BLaER1 (cell line): ENCODE data around the gene BNIP5.

ENCODE experiments used
- H3K27ac ChIP-seq: shearing (Covaris generic); formaldehyde crosslinking; 2 replicates; pipeline ENCODE4 v1.8.1; 2022
- H3K27me3 ChIP-seq: shearing (Covaris generic); formaldehyde crosslinking; 2 replicates; pipeline ENCODE4 v1.8.1; 2022
- H3K36me3 ChIP-seq: shearing (Covaris generic); formaldehyde crosslinking; 2 replicates; pipeline ENCODE4 v1.8.1; 2022
- H3K4me1 ChIP-seq: shearing (Covaris generic); formaldehyde crosslinking; 2 replicates; pipeline ENCODE4 v1.8.1; 2022
- H3K4me2 ChIP-seq: shearing (Covaris generic); formaldehyde crosslinking; 2 replicates; pipeline ENCODE4 v1.8.1; 2022
- H3K4me3 ChIP-seq: shearing (Covaris generic); formaldehyde crosslinking; 2 replicates; pipeline ENCODE4 v1.8.1; 2022
- H3K9ac ChIP-seq: shearing (Covaris generic); formaldehyde crosslinking; 2 replicates; pipeline ENCODE4 v1.8.1; 2022
- H3K9me3 ChIP-seq: shearing (Covaris generic); formaldehyde crosslinking; 2 replicates; pipeline ENCODE4 v1.8.1; 2022
- H4K20me1 ChIP-seq: shearing (Covaris generic); formaldehyde crosslinking; 2 replicates; pipeline ENCODE4 v1.8.1; 2022
- Cebpa-rat ChIP-seq: shearing (Covaris generic); IDR thresholded peaks from 2 replicates; pipeline ENCODE4 v1.8.1; 2022

BNIP5 gene, protein sequence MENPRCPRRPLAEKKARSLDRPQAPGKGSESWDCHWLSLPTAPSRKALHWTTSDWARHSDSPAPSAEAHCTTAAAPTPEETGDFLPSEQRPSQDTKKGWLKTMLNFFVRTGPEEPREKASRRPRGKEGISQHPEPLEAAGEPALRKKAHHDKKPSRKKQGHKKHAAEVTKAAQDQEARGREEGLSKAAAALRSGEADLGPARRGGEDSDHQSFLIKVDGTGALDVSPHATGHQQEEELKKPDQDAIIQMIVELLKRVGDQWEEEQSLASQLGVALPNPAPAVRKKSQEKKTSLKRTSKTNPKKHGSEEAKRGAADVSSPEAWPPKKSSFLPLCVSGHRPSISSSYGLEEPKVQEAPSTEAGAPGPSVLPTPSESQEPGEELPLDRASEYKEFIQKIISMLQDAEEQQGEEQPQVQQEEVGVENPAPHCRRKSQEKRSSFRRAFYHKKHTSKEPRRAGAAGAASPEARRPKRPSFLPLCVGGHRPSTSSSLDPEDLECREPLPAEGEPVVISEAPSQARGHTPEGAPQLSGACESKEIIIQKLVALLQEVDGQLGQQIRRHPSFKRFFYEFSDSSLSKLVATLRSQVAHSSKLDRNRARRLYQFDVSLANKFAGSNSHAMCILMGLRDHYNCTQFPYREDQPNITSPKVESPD

DNA sequence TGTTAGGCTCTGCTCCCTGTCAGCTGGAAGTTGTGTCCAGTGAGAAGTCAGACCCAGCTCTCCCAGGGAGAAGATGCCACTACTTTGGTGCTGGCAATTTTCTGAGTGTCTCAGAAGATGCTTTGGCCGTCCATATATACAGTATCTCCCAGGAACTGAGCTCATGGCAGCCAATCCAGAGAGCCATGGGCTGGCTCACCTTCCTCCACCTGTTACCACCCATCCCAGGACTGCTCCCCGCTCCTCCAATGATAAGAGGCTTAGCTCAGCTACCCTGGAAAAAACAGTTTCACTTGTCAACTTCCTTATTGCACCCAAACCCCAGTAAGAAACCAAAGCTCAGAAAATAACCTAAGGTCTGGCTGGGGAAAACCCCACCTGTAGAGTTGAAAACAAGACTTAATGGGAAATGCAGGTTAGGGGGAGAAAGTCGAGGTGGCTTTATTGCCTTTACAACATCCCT lies at the start of gene BNIP5:
Gene BNIP5 (minus strand): TSS at position 110 of the 463 bp plus-strand sequence. CDS start 6,198 bp downstream, outside the sequence.
- no peak for TF ChIP-seq Cebpa-rat
- Histone ChIP-seq H3K4me1 (peaks cover 79% of the 10 kb centered on the region), H3K9ac (no peak within 1 kb of the TSS), H3K36me3 (no peaks in the 10 kb centered on the region), H4K20me1 (no peaks in the 10 kb centered on the region), H3K9me3 (no peaks in the 10 kb centered on the region), H3K4me2 (peak within 1 kb of the TSS; percentile 21; the same call in 1 of the 2 replicates), H3K27ac (no peak within 1 kb of the TSS), H3K4me3 (no peak within 1 kb of the TSS), H3K27me3 (no peaks in the 10 kb centered on the region)

DNA sequence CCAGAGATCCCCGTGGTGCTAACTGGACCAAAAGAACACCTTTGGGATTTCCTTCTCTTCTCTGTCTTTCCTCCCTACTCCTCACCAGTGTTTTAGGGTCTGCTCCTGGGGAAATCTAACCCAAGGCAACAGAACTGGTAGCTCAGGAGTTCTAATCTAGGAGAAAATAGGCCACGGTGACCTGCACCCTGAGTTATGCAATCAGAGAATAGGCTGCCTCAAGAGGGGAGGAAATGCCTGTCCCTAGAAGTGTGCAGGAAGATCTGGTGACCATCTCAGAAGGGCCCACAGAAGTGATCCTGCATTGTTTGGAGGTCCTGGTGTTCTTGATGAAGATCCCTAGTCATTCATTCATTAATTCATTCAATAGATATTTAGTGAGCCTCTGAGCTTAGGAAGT lies 47.4 kb upstream of the BNIP5 start:
- no peaks in the 10 kb centered on the region for H3K9me3 ChIP-seq
- H3K4me1 ChIP-seq = peaks cover 23% of the 10 kb centered on the region
- peaks cover 21% of the 10 kb centered on the region for H4K20me1 ChIP-seq
- no peaks in the 10 kb centered on the region for H3K36me3 ChIP-seq
- H3K4me3 ChIP-seq = no peak overlapping the region
- H3K4me2 ChIP-seq = no peak overlapping the region
- no peak for TF ChIP-seq Cebpa-rat
- H3K27me3 ChIP-seq = peaks cover 42% of the 10 kb centered on the region
- H3K27ac ChIP-seq = no peak overlapping the region
- H3K9ac ChIP-seq = no peak overlapping the region

DNA sequence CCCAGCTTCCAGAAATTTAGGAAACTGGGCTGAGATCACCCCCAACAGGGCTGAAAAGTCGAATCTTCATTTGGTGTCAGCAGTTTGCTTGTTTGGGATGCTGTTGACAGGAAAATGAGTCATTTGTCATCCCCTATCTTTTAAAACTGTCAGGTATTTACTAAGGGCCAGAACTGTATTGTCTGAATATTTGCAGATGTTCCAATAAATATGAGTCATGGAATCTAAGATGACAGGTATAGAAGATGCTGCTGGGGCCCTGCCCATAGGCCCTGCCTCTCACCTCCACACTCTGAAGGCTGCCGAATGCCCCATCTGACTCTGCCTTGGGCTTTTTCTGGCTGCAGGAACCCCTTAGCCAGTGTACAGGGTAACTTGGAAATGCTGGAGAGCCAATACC lies 46.9 kb upstream of the BNIP5 start:
- peaks cover 20% of the 10 kb centered on the region for H4K20me1 ChIP-seq
- no peak for TF ChIP-seq Cebpa-rat
- H3K4me2 ChIP-seq = no peak overlapping the region
- peaks cover 37% of the 10 kb centered on the region for H3K27me3 ChIP-seq
- H3K9ac ChIP-seq = no peak overlapping the region
- H3K27ac ChIP-seq = no peak overlapping the region
- H3K9me3 ChIP-seq = no peaks in the 10 kb centered on the region
- H3K36me3 ChIP-seq = no peaks in the 10 kb centered on the region
- H3K4me1 ChIP-seq = peaks cover 23% of the 10 kb centered on the region
- no peak overlapping the region for H3K4me3 ChIP-seq

DNA sequence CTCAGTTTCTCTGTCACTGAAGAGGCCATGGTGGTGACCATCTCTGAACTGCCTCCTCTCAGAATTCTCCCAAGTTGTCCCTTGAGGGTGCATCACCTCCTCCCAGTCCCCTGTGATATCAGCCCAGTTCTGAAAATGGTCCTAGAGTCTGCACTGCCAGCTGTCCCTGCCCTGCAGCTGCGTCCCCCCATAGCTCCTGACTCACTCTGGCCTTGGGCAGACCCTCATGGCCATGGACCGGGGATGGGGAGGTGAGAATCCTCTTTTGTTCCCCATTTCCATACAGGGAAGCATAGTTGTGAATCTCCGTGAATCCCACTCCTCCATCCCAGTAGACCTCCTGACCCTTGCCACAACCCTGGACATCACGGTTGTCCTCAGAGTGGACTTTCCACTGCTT lies 46.3 kb upstream of the BNIP5 start:
- no peak for TF ChIP-seq Cebpa-rat
- H3K4me3 ChIP-seq = no peak overlapping the region
- no peaks in the 10 kb centered on the region for H3K9me3 ChIP-seq
- no peak overlapping the region for H3K27ac ChIP-seq
- no peak overlapping the region for H3K9ac ChIP-seq
- H3K36me3 ChIP-seq = no peaks in the 10 kb centered on the region
- H3K4me2 ChIP-seq = no peak overlapping the region
- H4K20me1 ChIP-seq = peaks cover 13% of the 10 kb centered on the region
- peaks cover 30% of the 10 kb centered on the region for H3K27me3 ChIP-seq
- H3K4me1 ChIP-seq = peaks cover 20% of the 10 kb centered on the region

DNA sequence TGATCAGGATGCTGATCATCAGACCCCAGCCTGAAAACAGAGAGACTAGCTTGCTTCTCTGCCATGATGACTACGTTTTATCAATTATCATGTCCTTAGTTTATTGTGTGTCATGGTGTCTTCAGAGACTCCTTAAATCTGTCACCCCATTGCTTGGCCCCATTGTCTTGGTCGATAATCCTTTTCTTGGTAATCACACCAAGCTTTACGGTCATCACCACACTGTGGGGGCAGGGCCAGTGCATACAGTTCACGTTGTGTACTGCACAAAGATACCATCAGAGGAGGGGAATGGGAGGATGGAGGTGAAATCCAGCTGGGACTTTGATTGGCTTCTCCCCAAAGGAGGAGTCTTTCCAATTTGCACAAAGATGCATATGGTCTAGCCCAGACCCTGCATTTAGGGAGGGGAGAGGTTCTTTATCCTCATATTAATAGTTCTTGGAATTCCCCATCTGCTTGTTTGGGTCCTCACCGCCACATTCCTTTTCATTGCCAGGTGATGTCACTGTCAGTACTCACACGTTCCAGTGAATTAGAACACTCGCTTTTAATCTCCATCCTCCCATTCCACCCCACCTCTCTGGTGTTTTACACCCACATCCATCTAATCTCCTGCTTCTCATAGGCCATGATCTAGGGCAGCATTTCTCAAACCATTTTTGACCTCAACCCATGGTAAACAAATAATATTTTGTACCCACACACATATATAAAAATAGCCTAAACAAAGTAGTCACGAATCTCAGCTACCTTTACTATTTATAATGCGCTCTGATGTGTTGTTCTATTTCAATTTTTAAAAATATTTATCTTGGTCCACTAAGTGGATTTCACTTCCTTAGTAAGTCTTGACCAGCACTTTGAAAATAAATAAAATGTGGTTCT lies 45.1 kb upstream of the BNIP5 start:
- H3K9ac ChIP-seq = no peak overlapping the region
- H4K20me1 ChIP-seq = 0 out of 2 replicates have a peak, but pooled peaks cover under 1% of the 10 kb centered on the region
- peaks cover 18% of the 10 kb centered on the region for H3K27me3 ChIP-seq
- no peak overlapping the region for H3K27ac ChIP-seq
- H3K36me3 ChIP-seq = no peaks in the 10 kb centered on the region
- no peaks in the 10 kb centered on the region for H3K9me3 ChIP-seq
- H3K4me2 ChIP-seq = no peak overlapping the region
- no peak for TF ChIP-seq Cebpa-rat
- no peak overlapping the region for H3K4me3 ChIP-seq
- H3K4me1 ChIP-seq = peaks cover 8% of the 10 kb centered on the region

DNA sequence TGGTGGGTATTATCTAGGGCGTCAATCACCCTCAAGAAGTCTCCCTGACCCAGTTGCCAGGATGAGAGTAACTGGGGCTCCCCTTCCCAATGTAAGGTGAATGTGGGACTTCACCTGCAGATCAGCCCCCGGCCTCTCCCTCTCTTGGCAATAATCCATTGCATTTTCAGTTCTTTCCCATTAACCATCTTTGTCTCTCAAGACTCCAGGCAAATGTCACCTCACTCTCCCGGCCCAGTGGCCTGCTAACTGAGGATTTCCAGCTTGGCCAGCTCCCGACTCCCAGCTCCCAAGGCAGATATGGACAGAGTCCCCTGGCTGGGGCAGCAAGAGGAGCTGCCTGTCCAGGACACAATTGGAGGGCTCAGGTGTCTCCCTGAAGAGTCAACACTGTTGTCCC lies 43.5 kb upstream of the BNIP5 start:
- H3K9ac ChIP-seq = no peak overlapping the region
- 0 out of 2 replicates have a peak, but pooled peaks cover 6% of the 10 kb centered on the region for H3K4me1 ChIP-seq
- H3K9me3 ChIP-seq = no peaks in the 10 kb centered on the region
- no peaks in the 10 kb centered on the region for H4K20me1 ChIP-seq
- no peak overlapping the region for H3K4me2 ChIP-seq
- H3K27ac ChIP-seq = no peak overlapping the region
- TF ChIP-seq Cebpa-rat = no peak
- no peak overlapping the region for H3K4me3 ChIP-seq
- H3K36me3 ChIP-seq = no peaks in the 10 kb centered on the region
- H3K27me3 ChIP-seq = peaks cover 2% of the 10 kb centered on the region

DNA sequence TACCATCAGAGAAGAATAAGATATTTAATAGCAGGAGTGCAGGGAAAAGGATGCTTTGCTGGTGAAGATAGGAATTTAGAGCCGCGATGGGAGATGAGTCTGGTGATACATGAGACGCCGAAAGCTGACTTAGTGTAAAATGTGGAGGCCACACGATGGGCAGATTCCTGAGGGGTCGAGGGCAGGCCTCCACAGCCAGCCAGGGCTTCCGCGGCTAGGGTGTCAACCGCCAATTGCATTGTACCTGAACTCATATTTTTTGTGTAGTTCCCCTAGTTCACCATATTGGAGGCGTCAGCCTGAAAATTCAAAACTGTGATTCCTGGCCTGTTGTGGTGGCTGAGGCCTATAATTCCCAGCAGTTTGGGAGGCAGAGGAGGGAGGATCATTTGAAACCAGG lies 42.2 kb upstream of the BNIP5 start:
- H3K4me3 ChIP-seq = no peak overlapping the region
- no peak overlapping the region for H3K9ac ChIP-seq
- H3K4me1 ChIP-seq = 0 out of 2 replicates have a peak, but pooled peaks cover 6% of the 10 kb centered on the region
- no peaks in the 10 kb centered on the region for H3K36me3 ChIP-seq
- no peaks in the 10 kb centered on the region for H3K9me3 ChIP-seq
- TF ChIP-seq Cebpa-rat = no peak
- H4K20me1 ChIP-seq = no peaks in the 10 kb centered on the region
- no peak overlapping the region for H3K4me2 ChIP-seq
- no peaks in the 10 kb centered on the region for H3K27me3 ChIP-seq
- no peak overlapping the region for H3K27ac ChIP-seq

DNA sequence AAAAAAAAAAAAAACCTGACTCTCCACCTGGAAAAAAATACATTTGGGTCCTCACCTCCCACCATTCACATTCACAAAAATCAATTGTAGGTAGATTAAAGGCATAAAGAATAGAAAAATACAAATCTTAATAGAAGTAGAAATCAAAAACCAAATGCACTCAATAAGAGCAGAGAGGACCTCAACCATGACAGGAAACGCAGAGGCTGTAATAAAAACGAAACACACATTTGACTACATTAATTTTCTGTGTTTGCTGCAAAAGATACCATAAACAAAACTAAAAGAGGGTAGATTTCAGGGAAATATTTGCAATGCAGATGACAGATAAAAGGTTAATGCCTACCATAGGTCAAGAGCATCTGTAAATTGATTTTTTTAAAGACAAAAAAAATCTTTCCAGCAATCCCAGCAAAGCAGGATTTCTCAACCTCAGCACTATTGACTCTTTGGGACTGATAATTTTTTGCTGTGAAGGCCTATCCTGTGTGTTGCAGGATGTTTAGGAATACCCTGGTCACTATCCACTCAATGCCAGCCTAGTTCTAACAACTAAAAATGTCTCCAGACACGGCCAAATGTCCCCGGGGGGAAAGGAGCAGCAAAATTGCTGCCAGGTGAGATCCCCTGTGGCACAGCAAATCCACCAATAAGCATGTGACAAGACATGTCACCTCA lies 41.7 kb upstream of the BNIP5 start:
- Histone ChIP-seq H3K9me3 (no peaks in the 10 kb centered on the region), H3K4me1 (0 out of 2 replicates have a peak, but pooled peaks cover 6% of the 10 kb centered on the region), H3K27me3 (no peaks in the 10 kb centered on the region), H3K9ac (no peak overlapping the region), H4K20me1 (no peaks in the 10 kb centered on the region), H3K4me2 (no peak overlapping the region), H3K36me3 (no peaks in the 10 kb centered on the region), H3K27ac (no peak overlapping the region), H3K4me3 (no peak overlapping the region)
- no peak for TF ChIP-seq Cebpa-rat

DNA sequence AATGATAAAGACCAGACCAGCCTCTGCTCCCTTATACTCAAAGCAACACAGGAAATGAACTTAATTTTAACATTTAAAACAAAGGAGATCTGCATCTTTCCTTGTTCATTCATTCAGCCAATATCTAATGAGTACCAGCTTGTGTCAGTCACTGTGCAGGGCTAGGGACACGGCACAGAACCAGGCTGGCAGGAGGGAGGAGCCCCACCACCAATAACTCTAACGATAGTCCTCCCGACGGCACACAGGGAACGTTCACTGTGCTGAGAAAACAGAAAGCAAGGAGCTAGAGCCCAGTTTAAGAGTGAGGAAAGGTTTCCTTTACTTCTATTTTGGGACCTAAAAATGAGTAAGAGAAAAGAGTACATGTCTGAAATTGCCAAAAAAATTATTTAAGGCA lies 40.9 kb upstream of the BNIP5 start:
- Histone ChIP-seq H3K4me1 (0 out of 2 replicates have a peak, but pooled peaks cover 6% of the 10 kb centered on the region), H3K9me3 (no peaks in the 10 kb centered on the region), H3K9ac (no peak overlapping the region), H4K20me1 (no peaks in the 10 kb centered on the region), H3K4me3 (no peak overlapping the region), H3K36me3 (no peaks in the 10 kb centered on the region), H3K4me2 (no peak overlapping the region), H3K27ac (no peak overlapping the region), H3K27me3 (no peaks in the 10 kb centered on the region)
- TF ChIP-seq Cebpa-rat = no peak
